Measurements from ENCODE around the gene C1QC. TPM values are rescaled to one million over a fixed set of nuclear protein-coding genes. Genes with fewer than 3 reads are reported as not detected.

Gene C1QC
- total RNA-seq, 1 experiment from 2014 or later: not detected

GRCh38 chr1:22651941-22652856 is 8.8 kb downstream of the C1QC start:
- H3K4ac ChIP-seq (ENCODE audit: low read depth, low read length): no peak overlapping the region
- H2BK120ac ChIP-seq (ENCODE audit: low read depth, low read length, poor library complexity, severe bottlenecking): no peak overlapping the region
- H3T11ph ChIP-seq (ENCODE audit: low read length): no peak overlapping the region
- H4K8ac ChIP-seq (replicated peaks; ENCODE audit: insufficient read length, low read depth, low read length): no peak overlapping the region
- H3K4me1 ChIP-seq (ENCODE audit: insufficient read depth, low read length): no peaks in the 10 kb centered on the region
- H3K14ac ChIP-seq (ENCODE audit: insufficient read depth, low read length): no peak overlapping the region
- Mint-ChIP-seq H3K4me1 (peaks cover 0 to 7% of the 10 kb centered on the region in 2 experiments; a peak in 2 of 4 replicates), H3K9me3 (no peaks in the 10 kb centered on the region), H3K4me3 (no peak overlapping the region), H3K27me3 (ENCODE audit: low read depth) (peaks cover 20% of the 10 kb centered on the region), H3K36me3 (ENCODE audit: insufficient read depth in 1 of 3, low read depth in 3 of 3) (no peaks in the 10 kb centered on the region), H3K27ac (no peak overlapping the region)
- no peak overlapping the region for H2BK15ac ChIP-seq (ENCODE audit: low read depth, low read length)
- no peak overlapping the region for H2BK20ac ChIP-seq (ENCODE audit: low read depth, low read length, poor library complexity, severe bottlenecking)
- H2AK5ac ChIP-seq (ENCODE audit: insufficient read length, low read length): no peak overlapping the region
- no peak overlapping the region for H3K23ac ChIP-seq (ENCODE audit: insufficient read length, low read depth, low read length)
- H2AFZ ChIP-seq (ENCODE audit: low read length): no peak overlapping the region
- H3K4me2 ChIP-seq (ENCODE audit: insufficient read depth, insufficient read length, low read length): no peak overlapping the region
- H3K79me2 ChIP-seq (ENCODE audit: insufficient read depth, low read length): no peaks in the 10 kb centered on the region
- H3K27me3 ChIP-seq (ENCODE audit: insufficient read depth, low read length): no peaks in the 10 kb centered on the region
- H3K9ac ChIP-seq (ENCODE audit: extremely low read depth, insufficient read length, low read length): no peak overlapping the region
- no peak for TF ChIP-seq CTCF (conservative IDR thresholded peaks at IDR 0.05)
- no peaks in the 10 kb centered on the region for H4K20me1 ChIP-seq (ENCODE audit: control insufficient read depth, insufficient read depth, insufficient read length)
- no peak overlapping the region for H2BK5ac ChIP-seq (ENCODE audit: insufficient read length, low read length)
- no peaks in the 10 kb centered on the region for H3K9me3 ChIP-seq (ENCODE audit: control insufficient read depth, low read depth, low read length)
- no peak for DNase-seq
- H4K91ac ChIP-seq (ENCODE audit: insufficient read length, low read depth, low read length): no peak overlapping the region
- no peak overlapping the region for H4K5ac ChIP-seq (ENCODE audit: insufficient read length, low read depth, low read length)
- WGBS (ENCODE audit: extremely low coverage, insufficient read length, low lambda C conversion rate): no CpG with 5 or more reads among the region's 15 CpGs
- H3K23me2 ChIP-seq (ENCODE audit: insufficient read length, low read depth, low read length, poor library complexity, severe bottlenecking): no peaks in the 10 kb centered on the region
- H2BK12ac ChIP-seq (ENCODE audit: insufficient read length, low read depth, low read length): no peak overlapping the region
- no peak overlapping the region for H3K27ac ChIP-seq (ENCODE audit: insufficient read length, low read depth, low read length)
- H3K56ac ChIP-seq (ENCODE audit: insufficient read length, low read depth, low read length): no peak overlapping the region
- H3K18ac ChIP-seq (ENCODE audit: insufficient read length, low read depth, low read length): no peak overlapping the region
- H3K79me1 ChIP-seq (ENCODE audit: insufficient read depth, low read depth, low read length, poor library complexity, severe bottlenecking): no peaks in the 10 kb centered on the region

Data from H9 (cell line).